Measurements from ENCODE around the gene SUSD3.

SUSD3 gene

DNA sequence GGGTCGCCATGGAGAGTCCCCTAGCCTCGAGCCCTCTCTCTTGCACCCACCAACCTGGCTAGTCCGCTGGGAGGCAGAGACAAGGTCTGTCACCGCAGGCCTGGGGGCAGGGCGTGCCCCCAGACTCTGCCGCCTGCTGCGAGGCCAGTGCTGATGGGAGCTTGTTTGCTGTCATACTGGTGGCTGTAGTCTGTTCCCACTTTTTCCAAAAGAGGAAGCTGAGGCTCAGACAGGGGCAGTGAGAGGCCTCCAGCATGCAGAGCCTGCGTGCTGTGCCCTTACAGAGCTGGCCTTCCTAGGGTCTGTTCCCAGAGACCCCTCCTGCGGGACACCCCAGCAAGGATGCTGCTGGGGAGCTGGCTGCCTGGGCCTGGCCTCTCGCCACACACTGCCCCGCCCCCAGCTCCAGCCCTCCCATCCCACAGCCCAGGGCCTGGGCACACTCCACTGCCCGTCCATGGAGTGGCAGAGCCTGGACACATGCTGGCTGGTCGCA lies 21.0 kb upstream of the SUSD3 start:
- Mint-ChIP-seq H3K9me3 (no peaks in the 10 kb centered on the region), H3K4me3 (no peak overlapping the region)
- no peak for TF ChIP-seq CTCF (IDR thresholded peaks at IDR 0.05; ENCODE audit: unreplicated experiment in 3 of 3)

DNA sequence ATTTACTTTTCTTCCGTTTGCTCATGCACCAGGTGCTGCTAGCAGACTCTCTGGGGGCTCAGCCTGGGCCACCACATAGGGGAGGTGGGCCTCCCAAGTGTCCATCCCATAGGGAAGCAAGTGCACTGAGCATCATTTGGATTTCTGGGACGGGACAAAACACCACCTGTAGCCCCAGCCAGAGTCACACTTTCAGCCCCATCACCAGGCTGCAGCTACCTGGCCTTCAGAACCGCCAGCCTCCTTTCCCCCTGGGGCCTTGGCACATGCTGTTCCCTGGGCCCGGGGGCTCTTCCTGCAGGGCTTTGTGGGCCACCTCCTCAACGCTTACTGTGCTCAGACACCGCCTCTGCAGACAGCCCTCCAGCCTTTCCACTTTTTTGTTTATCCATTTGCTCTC lies 19.6 kb upstream of the SUSD3 start:
- no peaks in the 10 kb centered on the region for H3K36me3 Mint-ChIP-seq (ENCODE audit: low read depth)
- no peaks in the 10 kb centered on the region for H3K9me3 Mint-ChIP-seq
- H3K27ac Mint-ChIP-seq, result no peak overlapping the region
- H3K4me1 Mint-ChIP-seq, result peaks cover under 1% of the 10 kb centered on the region
- no peak overlapping the region for H3K4me3 Mint-ChIP-seq
- H3K27me3 Mint-ChIP-seq (ENCODE audit: low read depth), result no peaks in the 10 kb centered on the region
- no peak for TF ChIP-seq CTCF (IDR thresholded peaks at IDR 0.05; ENCODE audit: unreplicated experiment in 3 of 3)

More for the DNA sequence above, 21.0 kb upstream of the SUSD3 start:
- Mint-ChIP-seq H3K27ac (no peak overlapping the region), H3K36me3 (ENCODE audit: low read depth) (no peaks in the 10 kb centered on the region), H3K4me1 (peaks cover 11% of the 10 kb centered on the region), H3K27me3 (ENCODE audit: low read depth) (peaks cover under 1% of the 10 kb centered on the region)

GRCh38 chr9:93039456-93039855 lies 19.0 kb upstream of the SUSD3 start:
- Mint-ChIP-seq H3K4me3 (no peak overlapping the region), H3K4me1 (no peaks in the 10 kb centered on the region), H3K9me3 (no peaks in the 10 kb centered on the region), H3K36me3 (ENCODE audit: low read depth) (no peaks in the 10 kb centered on the region), H3K27ac (no peak overlapping the region), H3K27me3 (ENCODE audit: low read depth) (no peaks in the 10 kb centered on the region)
- TF ChIP-seq CTCF (IDR thresholded peaks at IDR 0.05; ENCODE audit: unreplicated experiment in 3 of 3), result no peak

DNA sequence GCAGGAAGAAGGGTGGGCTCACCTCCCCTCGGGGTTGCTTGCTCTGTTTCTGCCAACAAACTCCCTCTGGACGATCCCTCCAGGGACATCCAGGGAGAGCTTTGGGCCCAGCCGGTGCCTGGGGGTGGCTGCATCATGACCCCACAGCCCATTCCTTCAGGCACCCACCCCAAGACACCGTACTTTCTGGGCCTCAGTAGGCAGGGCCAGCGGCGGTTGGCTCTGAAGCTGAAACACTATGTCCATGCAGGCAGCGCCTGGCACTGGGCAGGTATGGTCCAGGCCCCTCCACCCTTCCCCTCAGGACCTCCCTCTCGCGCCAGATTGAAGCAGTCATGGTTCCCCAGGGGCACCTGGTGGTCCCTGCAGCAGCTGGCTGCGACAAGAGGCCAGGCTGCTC lies 18.5 kb upstream of the SUSD3 start:
- no peak overlapping the region for H3K27ac Mint-ChIP-seq

DNA sequence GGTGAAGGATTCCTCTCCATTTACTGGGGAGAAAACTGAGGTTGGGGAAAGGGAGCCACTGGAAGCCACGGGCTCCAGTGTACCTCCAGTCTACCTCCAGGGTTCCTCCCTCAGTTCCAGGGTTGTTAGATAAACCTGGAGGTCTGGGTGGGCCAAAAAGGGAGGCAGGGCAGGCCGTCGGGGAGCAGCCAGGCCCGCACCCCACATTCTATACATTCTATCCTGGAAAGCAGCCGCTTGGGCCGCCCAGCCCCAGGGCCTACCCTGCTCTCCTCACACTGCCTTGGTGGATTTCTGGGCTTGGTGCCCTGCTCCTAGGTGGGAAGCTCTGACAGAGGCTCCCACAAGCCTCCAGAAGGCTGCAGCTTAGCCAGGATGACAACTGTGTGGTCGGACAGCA lies 18.1 kb upstream of the SUSD3 start:
- no peaks in the 10 kb centered on the region for H3K36me3 Mint-ChIP-seq (ENCODE audit: low read depth)
- no peaks in the 10 kb centered on the region for H3K27me3 Mint-ChIP-seq (ENCODE audit: low read depth)

More for the DNA sequence above, 18.5 kb upstream of the SUSD3 start:
- H3K9me3 Mint-ChIP-seq, result peaks cover 2% of the 10 kb centered on the region
- H3K36me3 Mint-ChIP-seq (ENCODE audit: low read depth), result no peaks in the 10 kb centered on the region
- H3K4me3 Mint-ChIP-seq, result no peak overlapping the region
- H3K4me1 Mint-ChIP-seq, result no peaks in the 10 kb centered on the region
- no peaks in the 10 kb centered on the region for H3K27me3 Mint-ChIP-seq (ENCODE audit: low read depth)
- TF ChIP-seq CTCF (IDR thresholded peaks at IDR 0.05; ENCODE audit: unreplicated experiment in 3 of 3), result no peak

More for the DNA sequence above, 18.1 kb upstream of the SUSD3 start:
- no peak overlapping the region for H3K4me3 Mint-ChIP-seq
- H3K4me1 Mint-ChIP-seq, result no peaks in the 10 kb centered on the region
- TF ChIP-seq CTCF (IDR thresholded peaks at IDR 0.05; ENCODE audit: unreplicated experiment in 3 of 3), result no peak
- H3K9me3 Mint-ChIP-seq, result peaks cover 3% of the 10 kb centered on the region
- no peak overlapping the region for H3K27ac Mint-ChIP-seq
